HCT116 (cell line): ENCODE data around the gene TRIM43. TPM values are rescaled to one million over a fixed set of nuclear protein-coding genes. Genes with fewer than 3 reads are reported as not detected.

Source experiments
- ATAC-seq: fragments of 200-7000 bp; cut with Tn5 transposase; 2 replicates; pipeline ENCODE4 v1.9.1; 2020; ENCODE audit warnings: mild to moderate bottlenecking, moderate library complexity
- BruUV-seq: library from RNA; stranded (reverse); fragments of 400-500 nt; replicated peaks from 2 replicates; lab custom pipeline; 2021; lab: Mats Ljungman, UMichigan
- CTCF ChIA-PET: fragments of 300-600 bp; sonication (Branson Sonifier 250); formaldehyde crosslinking; loops from one replicate; lab custom pipeline; 2021; ENCODE audit warnings: antibody characterized with exemption; lab: Charles Lee
- POLR2A ChIA-PET: fragments of 300-600, 350-600 bp; sonication (Branson Sonifier 250); formaldehyde crosslinking; loops from one replicate; lab custom pipeline; 2021; ENCODE audit warnings: antibody characterized with exemption; lab: Charles Lee
- RAD21 ChIA-PET, 2 experiments: fragments of 300-600 bp; sonication (Branson Sonifier 250); formaldehyde crosslinking; loops; one replicate each; lab custom pipeline; 2023; ENCODE audit warnings: low total read pairs in 2 of 2; ENCODE audit not compliant: uncharacterized antibody in 2 of 2, unreplicated experiment in 2 of 2, low non-redundant PET in 1 of 2; lab: Charles Lee
- DNase-seq: peaks from one replicate; pipeline ENCODE4 v3.0.0-alpha.2; 2010; ENCODE audit warnings: low read depth, low spot score
- H2AFZ ChIP-seq: fragments of 200-600 bp; shearing (Covaris generic), sonication (generic); 2 replicates; pipeline ENCODE4 v1.6.1; 2017; ENCODE audit warnings: low read depth, mixed run types, mixed read lengths, antibody characterized with exemption, low read length; ENCODE audit not compliant: poor library complexity, severe bottlenecking
- H3K27ac ChIP-seq: 2 replicates; pipeline ENCODE4 v1.5.1; 2012; ENCODE audit warnings: low read depth, low read length
- H3K27me3 ChIP-seq: fragments of 200-600 bp; sonication (generic); 2 replicates; pipeline ENCODE4 v1.6.1; 2016; ENCODE audit warnings: mixed run types, low read length, mixed read lengths; ENCODE audit not compliant: insufficient read depth
- H3K36me3 ChIP-seq, 2 experiments: fragments of 200-500 bp in 1 of 2; fragments of 200-600 bp in 1 of 2; sonication (Bioruptor generic) in 1 of 2; sonication (generic) in 1 of 2; 2 replicates each; pipeline versions ENCODE4 v1.5.1 to v1.6.1; 2014 to 2016; ENCODE audit warnings: low read length in 2 of 2, inconsistent platforms in 1 of 2, mixed read lengths in 1 of 2, mixed run types in 1 of 2; ENCODE audit not compliant: insufficient read depth in 2 of 2, control insufficient read depth in 1 of 2
- H3K4me1 ChIP-seq, 2 experiments: fragments of 200-600 bp in 1 of 2; sonication (generic) in 1 of 2; 2 replicates each; pipeline versions ENCODE4 v1.5.1 to v1.6.1; 2012 to 2017; ENCODE audit warnings: low read length in 2 of 2, inconsistent platforms in 1 of 2, mild to moderate bottlenecking in 1 of 2, mixed read lengths in 1 of 2, mixed run types in 1 of 2, moderate library complexity in 1 of 2; ENCODE audit not compliant: insufficient read depth in 2 of 2, control insufficient read depth in 1 of 2
- H3K4me2 ChIP-seq: fragments of 200-600 bp; sonication (generic); 2 replicates; pipeline ENCODE4 v1.6.1; 2017; ENCODE audit warnings: mixed run types, low read length, mixed read lengths
- H3K4me3 ChIP-seq, 2 experiments: fragments of 200-600 bp in 1 of 2; sonication (generic) in 1 of 2; replicated peaks in 1 of 2; 2 replicates each; pipeline ENCODE4 v1.5.1; 2011 to 2016; ENCODE audit warnings: low read length in 2 of 2, control low read depth in 1 of 2, low read depth in 1 of 2, mild to moderate bottlenecking in 1 of 2, mixed read lengths in 1 of 2, mixed run types in 1 of 2
- H3K79me2 ChIP-seq: fragments of 200-600 bp; sonication (generic); 2 replicates; pipeline ENCODE4 v1.6.1; 2017; ENCODE audit warnings: mild to moderate bottlenecking, mixed run types, low read length, moderate library complexity, mixed read lengths; ENCODE audit not compliant: insufficient read depth
- H3K9ac ChIP-seq: fragments of 200-600 bp; sonication (generic); 2 replicates; pipeline ENCODE4 v1.6.1; 2016; ENCODE audit warnings: low read length, mixed read lengths
- H3K9me2 ChIP-seq: fragments of 200-600 bp; sonication (generic), shearing (Covaris generic); 2 replicates; pipeline ENCODE4 v1.6.1; 2017; ENCODE audit warnings: mixed run types, mild to moderate bottlenecking, moderate library complexity; ENCODE audit not compliant: insufficient read depth
- H3K9me3 ChIP-seq, 2 experiments: fragments of 200-500 bp in 1 of 2; fragments of 200-600 bp in 1 of 2; sonication (Bioruptor generic) in 1 of 2; sonication (generic) in 1 of 2; 2 replicates each; pipeline ENCODE4 v1.6.1; 2014 to 2017; ENCODE audit warnings: low read length in 2 of 2, mixed read lengths in 2 of 2, inconsistent platforms in 1 of 2, low read depth in 1 of 2, mild to moderate bottlenecking in 1 of 2, mixed run types in 1 of 2, moderate library complexity in 1 of 2; ENCODE audit not compliant: control insufficient read depth in 1 of 2, insufficient read depth in 1 of 2
- H4K20me1 ChIP-seq: fragments of 200-600 bp; sonication (generic), shearing (Covaris generic); 2 replicates; pipeline ENCODE4 v1.6.1; 2017; ENCODE audit warnings: mixed run types, mild to moderate bottlenecking, moderate library complexity; ENCODE audit not compliant: insufficient read depth
- ATF3 ChIP-seq: IDR thresholded peaks from 2 replicates; pipeline ENCODE4 v1.6.1; 2012
- CBX3 ChIP-seq: IDR thresholded peaks from 2 replicates; pipeline ENCODE4 v1.6.1; 2012; ENCODE audit warnings: low read depth
- CEBPB ChIP-seq: IDR thresholded peaks from 2 replicates; pipeline ENCODE4 v1.6.1; 2012; ENCODE audit warnings: low read depth
- CTCF ChIP-seq, 3 experiments: fragments of 200-600 bp in 1 of 3; sonication (generic) in 1 of 3; IDR thresholded peaks in 2 of 3; conservative IDR thresholded peaks in 1 of 3; 2 replicates each; pipeline ENCODE4 v1.5.1; 2012 to 2017; ENCODE audit warnings: low read depth in 2 of 3, low read length in 2 of 3, antibody characterized with exemption in 1 of 3, borderline replicate concordance in 1 of 3, control low read depth in 1 of 3, mild to moderate bottlenecking in 1 of 3, mixed read lengths in 1 of 3, mixed run types in 1 of 3, moderate library complexity in 1 of 3; ENCODE audit not compliant: insufficient read depth in 1 of 3
- ELF1 ChIP-seq: IDR thresholded peaks from 2 replicates; pipeline ENCODE4 v1.6.1; 2012; ENCODE audit warnings: low read depth, borderline replicate concordance
- FOSL1 ChIP-seq: IDR thresholded peaks from 2 replicates; pipeline ENCODE4 v1.6.1; 2012; ENCODE audit warnings: low read depth
- JUND ChIP-seq: IDR thresholded peaks from 2 replicates; pipeline ENCODE4 v1.6.1; 2012
- MAX ChIP-seq: IDR thresholded peaks from 2 replicates; pipeline ENCODE4 v1.6.1; 2012
- POLR2A ChIP-seq: IDR thresholded peaks from 2 replicates; pipeline ENCODE4 v1.7.0; 2011; ENCODE audit warnings: borderline replicate concordance; ENCODE audit not compliant: insufficient read depth, insufficient read length; ENCODE audit errors: extremely low read depth
- POLR2AphosphoS5 ChIP-seq: IDR thresholded peaks from 2 replicates; pipeline ENCODE4 v1.6.1; 2011; ENCODE audit warnings: mild to moderate bottlenecking, low read depth, low read length, moderate library complexity
- RAD21 ChIP-seq: IDR thresholded peaks from 2 replicates; pipeline ENCODE4 v1.6.1; 2012; ENCODE audit warnings: low read depth, mild to moderate bottlenecking
- TCF7L2 ChIP-seq: IDR thresholded peaks from 2 replicates; pipeline ENCODE4 v1.7.0; 2011; ENCODE audit warnings: borderline replicate concordance, inconsistent platforms; ENCODE audit not compliant: insufficient read depth, insufficient read length; ENCODE audit errors: extremely low read depth
- ZFX ChIP-seq: fragments of 450-650 bp; IDR thresholded peaks from 2 replicates; pipeline ENCODE4 v1.6.1; 2017
- ZNF274 ChIP-seq: fragments of 200-500 bp; sonication (Bioruptor generic); IDR thresholded peaks from 2 replicates; pipeline ENCODE4 v1.6.1; 2014; ENCODE audit warnings: mild to moderate bottlenecking, low read depth, low read length, inconsistent platforms
- intact Hi-C: fragments of 100-400 bp; cut with micrococcal nuclease; formaldehyde crosslinking; loops from 2 replicates; pipeline ENCODE4 v1.10.0; 2022
- total RNA-seq: library from RNA; stranded (reverse); gene quantifications from one replicate; pipeline ENCODE4 v1.2.1, GENCODE V29; 2021; ENCODE audit not compliant: unreplicated experiment
- TF ChIP-seq, protein P1 (sequence below): IDR thresholded peaks from 2 replicates; pipeline ENCODE4 v1.6.1; 2011; ENCODE audit warnings: mild to moderate bottlenecking, low read length, moderate library complexity; ENCODE audit not compliant: insufficient replicate concordance; ENCODE audit errors: extremely low read depth

Gene TRIM43
- total RNA-seq, 1 experiment from 2014 or later: not detected

DNA sequence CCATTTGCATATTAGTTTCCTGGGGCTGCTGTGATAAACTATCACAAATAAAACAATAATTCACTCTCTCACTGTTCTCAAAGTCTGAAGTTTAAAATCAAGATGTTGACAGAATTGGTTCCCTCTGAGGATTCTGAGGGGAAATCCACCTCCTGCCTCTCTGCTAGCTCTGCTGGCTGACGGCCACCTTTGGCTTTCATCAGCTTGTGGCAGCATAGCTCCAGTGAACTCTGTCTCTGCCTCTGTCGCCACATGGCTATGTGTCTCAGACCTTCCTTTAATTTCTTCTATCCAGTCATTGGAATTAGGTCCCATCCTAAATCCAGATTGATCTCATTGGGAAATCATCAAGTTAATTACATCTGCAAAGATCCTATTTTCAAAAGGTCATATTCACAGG is 38.9 kb upstream of the TRIM43 start:
- Histone ChIP-seq H3K9me3 (no peaks in the 10 kb centered on the region), H3K79me2 (no peaks in the 10 kb centered on the region), H2AFZ (peak overlapping the region; percentile 37), H3K4me1 (no peaks in the 10 kb centered on the region), H3K9ac (no peak overlapping the region), H3K4me2 (no peak overlapping the region), H3K4me3 (no peak overlapping the region), H3K36me3 (no peaks in the 10 kb centered on the region), H3K9me2 (no peaks in the 10 kb centered on the region), H3K27me3 (no peaks in the 10 kb centered on the region), H4K20me1 (no peaks in the 10 kb centered on the region), H3K27ac (no peak overlapping the region)
- intact Hi-C loops: no loop called here
- no peak for DNase-seq
- ChIA-PET CTCF (no interaction called here), POLR2A (no interaction called here), RAD21 (no interaction called here)
- ATAC-seq: no peak
- TF ChIP-seq MAX (no peak), FOSL1 (no peak), POLR2AphosphoS5 (no peak), ELF1 (no peak), POLR2A (no peak), TCF7L2 (no peak)
- TF ChIP-seq, protein P1, sequence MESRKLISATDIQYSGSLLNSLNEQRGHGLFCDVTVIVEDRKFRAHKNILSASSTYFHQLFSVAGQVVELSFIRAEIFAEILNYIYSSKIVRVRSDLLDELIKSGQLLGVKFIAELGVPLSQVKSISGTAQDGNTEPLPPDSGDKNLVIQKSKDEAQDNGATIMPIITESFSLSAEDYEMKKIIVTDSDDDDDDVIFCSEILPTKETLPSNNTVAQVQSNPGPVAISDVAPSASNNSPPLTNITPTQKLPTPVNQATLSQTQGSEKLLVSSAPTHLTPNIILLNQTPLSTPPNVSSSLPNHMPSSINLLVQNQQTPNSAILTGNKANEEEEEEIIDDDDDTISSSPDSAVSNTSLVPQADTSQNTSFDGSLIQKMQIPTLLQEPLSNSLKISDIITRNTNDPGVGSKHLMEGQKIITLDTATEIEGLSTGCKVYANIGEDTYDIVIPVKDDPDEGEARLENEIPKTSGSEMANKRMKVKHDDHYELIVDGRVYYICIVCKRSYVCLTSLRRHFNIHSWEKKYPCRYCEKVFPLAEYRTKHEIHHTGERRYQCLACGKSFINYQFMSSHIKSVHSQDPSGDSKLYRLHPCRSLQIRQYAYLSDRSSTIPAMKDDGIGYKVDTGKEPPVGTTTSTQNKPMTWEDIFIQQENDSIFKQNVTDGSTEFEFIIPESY: no peak
- no TSS peak for BruUV-seq

- ATAC-seq: no peak
- TF ChIP-seq POLR2A: no peak
- TF ChIP-seq ELF1: no peak
- TF ChIP-seq TCF7L2: no peak
- no peak for TF ChIP-seq ATF3
- TF ChIP-seq ZNF274: no peak
- TF ChIP-seq CEBPB: no peak
- TF ChIP-seq ZFX: no peak
- no peak for TF ChIP-seq JUND
- no peak for TF ChIP-seq RAD21
- TF ChIP-seq, protein P1: no peak
- TF ChIP-seq CBX3: no peak
- no peak for TF ChIP-seq CTCF (IDR thresholded peaks at IDR 0.05 in 2 of 3, conservative IDR thresholded peaks at IDR 0.05 in 1 of 3; ENCODE audit: borderline replicate concordance in 1 of 3, insufficient read depth in 1 of 3, low read depth in 2 of 3, low read length in 2 of 3)
Observed at GRCh38 chr2:95569170-95569569, 22.6 kb upstream of the TRIM43 start.

More at GRCh38 chr2:95569170-95569569, 22.6 kb upstream of the TRIM43 start:
- no peaks in the 10 kb centered on the region for H3K9me3 ChIP-seq
- DNase-seq: no peak
- no peaks in the 10 kb centered on the region for H3K4me1 ChIP-seq
- H4K20me1 ChIP-seq: no peaks in the 10 kb centered on the region
- H3K4me3 ChIP-seq: no peak overlapping the region
- H3K9me2 ChIP-seq: no peaks in the 10 kb centered on the region
- no peak overlapping the region for H3K9ac ChIP-seq
- ChIA-PET CTCF (no interaction called here), RAD21 (no interaction called here), POLR2A (no interaction called here)
- no peak overlapping the region for H2AFZ ChIP-seq
- no peak overlapping the region for H3K4me2 ChIP-seq
- no peaks in the 10 kb centered on the region for H3K36me3 ChIP-seq
- BruUV-seq: no TSS peak
- no peaks in the 10 kb centered on the region for H3K27me3 ChIP-seq
- H3K79me2 ChIP-seq: no peaks in the 10 kb centered on the region
- intact Hi-C loops: no loop called here
- no peak overlapping the region for H3K27ac ChIP-seq
